WTC11 (cell line): ENCODE measurements around the gene PDSS1.

ENCODE experiments used
- TF ChIP-seq, protein P1 (sequence below): fragments of 200-600 bp; IDR thresholded peaks from 2 replicates; pipeline ENCODE4 v1.8.0; 2022; ENCODE audit warnings: antibody characterized with exemption
- TF ChIP-seq, protein P2 (sequence below): sonication (generic); formaldehyde crosslinking; IDR thresholded peaks from 2 replicates; pipeline ENCODE4 v1.8.1; 2023; ENCODE audit warnings: mild to moderate bottlenecking, missing genetic modification reagents, moderate library complexity

- TF ChIP-seq, protein P1, sequence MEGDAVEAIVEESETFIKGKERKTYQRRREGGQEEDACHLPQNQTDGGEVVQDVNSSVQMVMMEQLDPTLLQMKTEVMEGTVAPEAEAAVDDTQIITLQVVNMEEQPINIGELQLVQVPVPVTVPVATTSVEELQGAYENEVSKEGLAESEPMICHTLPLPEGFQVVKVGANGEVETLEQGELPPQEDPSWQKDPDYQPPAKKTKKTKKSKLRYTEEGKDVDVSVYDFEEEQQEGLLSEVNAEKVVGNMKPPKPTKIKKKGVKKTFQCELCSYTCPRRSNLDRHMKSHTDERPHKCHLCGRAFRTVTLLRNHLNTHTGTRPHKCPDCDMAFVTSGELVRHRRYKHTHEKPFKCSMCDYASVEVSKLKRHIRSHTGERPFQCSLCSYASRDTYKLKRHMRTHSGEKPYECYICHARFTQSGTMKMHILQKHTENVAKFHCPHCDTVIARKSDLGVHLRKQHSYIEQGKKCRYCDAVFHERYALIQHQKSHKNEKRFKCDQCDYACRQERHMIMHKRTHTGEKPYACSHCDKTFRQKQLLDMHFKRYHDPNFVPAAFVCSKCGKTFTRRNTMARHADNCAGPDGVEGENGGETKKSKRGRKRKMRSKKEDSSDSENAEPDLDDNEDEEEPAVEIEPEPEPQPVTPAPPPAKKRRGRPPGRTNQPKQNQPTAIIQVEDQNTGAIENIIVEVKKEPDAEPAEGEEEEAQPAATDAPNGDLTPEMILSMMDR = no peak
- TF ChIP-seq, protein P2, sequence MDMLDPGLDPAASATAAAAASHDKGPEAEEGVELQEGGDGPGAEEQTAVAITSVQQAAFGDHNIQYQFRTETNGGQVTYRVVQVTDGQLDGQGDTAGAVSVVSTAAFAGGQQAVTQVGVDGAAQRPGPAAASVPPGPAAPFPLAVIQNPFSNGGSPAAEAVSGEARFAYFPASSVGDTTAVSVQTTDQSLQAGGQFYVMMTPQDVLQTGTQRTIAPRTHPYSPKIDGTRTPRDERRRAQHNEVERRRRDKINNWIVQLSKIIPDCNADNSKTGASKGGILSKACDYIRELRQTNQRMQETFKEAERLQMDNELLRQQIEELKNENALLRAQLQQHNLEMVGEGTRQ (CRISPR knock-in tag) = no peak
Observed at GRCh38 chr10:26665080-26666048, 32.1 kb upstream of the PDSS1 start.
